ENCODE measurements around the gene C19orf47. TPM values are rescaled to one million over a fixed set of nuclear protein-coding genes. Genes with fewer than 3 reads are reported as not detected.
A peak's percentile ranks its signal among the peaks of the same experiment; 100 is the strongest.

C19orf47 gene
- total RNA-seq, 1 donor from 2014 or later, result 25.8 TPM

DNA sequence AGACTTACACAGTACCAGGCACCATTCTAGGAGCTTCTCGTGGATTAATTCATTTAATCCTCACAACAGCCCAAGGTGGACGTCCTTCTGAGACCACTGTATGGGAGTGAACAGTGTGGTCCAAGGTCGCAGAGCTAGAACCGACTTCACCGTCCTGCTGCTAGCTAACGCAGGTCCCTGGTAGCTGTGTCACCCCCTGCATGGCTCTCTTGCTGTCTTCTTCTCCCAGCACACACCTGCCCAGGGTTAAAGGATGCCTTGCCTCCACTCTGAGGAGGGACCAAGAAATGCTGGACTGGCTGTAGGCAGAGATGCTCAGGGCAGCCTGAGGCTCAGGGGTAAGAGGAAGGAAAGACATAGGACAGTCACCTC is 66.0 kb downstream of the C19orf47 start:
- DNase-seq, result no peak
- no peak overlapping the region for H3K4me3 Mint-ChIP-seq (ENCODE audit: unreplicated experiment)
- no peaks in the 10 kb centered on the region for H3K36me3 Mint-ChIP-seq (ENCODE audit: unreplicated experiment)
- H3K9me3 Mint-ChIP-seq (ENCODE audit: unreplicated experiment), result peaks cover 19% of the 10 kb centered on the region
- TF ChIP-seq, protein P1, sequence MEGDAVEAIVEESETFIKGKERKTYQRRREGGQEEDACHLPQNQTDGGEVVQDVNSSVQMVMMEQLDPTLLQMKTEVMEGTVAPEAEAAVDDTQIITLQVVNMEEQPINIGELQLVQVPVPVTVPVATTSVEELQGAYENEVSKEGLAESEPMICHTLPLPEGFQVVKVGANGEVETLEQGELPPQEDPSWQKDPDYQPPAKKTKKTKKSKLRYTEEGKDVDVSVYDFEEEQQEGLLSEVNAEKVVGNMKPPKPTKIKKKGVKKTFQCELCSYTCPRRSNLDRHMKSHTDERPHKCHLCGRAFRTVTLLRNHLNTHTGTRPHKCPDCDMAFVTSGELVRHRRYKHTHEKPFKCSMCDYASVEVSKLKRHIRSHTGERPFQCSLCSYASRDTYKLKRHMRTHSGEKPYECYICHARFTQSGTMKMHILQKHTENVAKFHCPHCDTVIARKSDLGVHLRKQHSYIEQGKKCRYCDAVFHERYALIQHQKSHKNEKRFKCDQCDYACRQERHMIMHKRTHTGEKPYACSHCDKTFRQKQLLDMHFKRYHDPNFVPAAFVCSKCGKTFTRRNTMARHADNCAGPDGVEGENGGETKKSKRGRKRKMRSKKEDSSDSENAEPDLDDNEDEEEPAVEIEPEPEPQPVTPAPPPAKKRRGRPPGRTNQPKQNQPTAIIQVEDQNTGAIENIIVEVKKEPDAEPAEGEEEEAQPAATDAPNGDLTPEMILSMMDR (IDR thresholded peaks at IDR 0.05; ENCODE audit: partially characterized antibody, unreplicated experiment), result no peak
- H3K27ac Mint-ChIP-seq (ENCODE audit: unreplicated experiment), result peak overlapping the region; percentile 72
- peaks cover 48% of the 10 kb centered on the region for H3K4me1 Mint-ChIP-seq (ENCODE audit: low read depth, unreplicated experiment)
- H3K27me3 Mint-ChIP-seq (ENCODE audit: unreplicated experiment), result peaks cover 16% of the 10 kb centered on the region

DNA sequence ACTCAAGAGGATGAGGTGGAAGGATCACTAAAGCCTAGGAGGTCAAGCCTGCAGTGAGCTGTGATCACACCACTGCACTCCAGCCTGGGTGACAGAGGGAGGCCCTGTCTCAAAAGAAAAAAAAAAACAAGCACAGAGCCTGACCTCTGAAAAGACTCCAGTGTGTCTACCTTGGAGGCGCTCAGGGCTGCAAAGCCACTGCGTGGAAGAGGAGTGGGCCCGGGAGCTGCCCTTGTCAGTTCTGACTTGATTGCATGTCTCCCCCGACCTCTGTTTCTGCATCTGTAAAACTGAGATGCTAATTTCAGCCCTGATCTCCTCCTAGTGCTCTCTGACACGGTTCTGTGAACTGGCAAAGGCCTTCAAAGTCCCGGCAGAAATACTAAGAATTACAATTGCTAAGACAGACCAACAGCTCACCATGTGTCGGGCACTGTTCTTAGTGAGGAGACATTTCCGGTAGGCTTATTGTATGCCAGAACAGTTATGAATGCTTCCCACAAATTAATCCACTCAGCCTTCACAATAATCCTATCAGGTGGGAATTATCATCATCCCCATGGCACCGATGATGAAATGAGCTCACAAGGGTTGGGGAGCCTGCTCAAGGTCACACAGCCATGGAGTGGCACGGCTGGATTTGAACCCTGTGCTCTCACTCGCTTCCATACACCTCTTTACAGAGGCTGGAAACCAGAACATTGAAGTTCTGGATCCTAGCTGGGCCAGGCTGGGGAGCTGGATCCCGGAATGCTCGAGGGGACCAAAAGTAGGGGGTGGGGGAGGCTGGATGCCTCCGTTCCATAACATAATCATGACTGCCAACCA is 66.6 kb downstream of the C19orf47 start:
- peaks cover 47% of the 10 kb centered on the region for H3K4me1 Mint-ChIP-seq (ENCODE audit: low read depth, unreplicated experiment)
- no peak for DNase-seq
- H3K27me3 Mint-ChIP-seq (ENCODE audit: unreplicated experiment), result peaks cover 16% of the 10 kb centered on the region
- TF ChIP-seq, protein P1 (IDR thresholded peaks at IDR 0.05; ENCODE audit: partially characterized antibody, unreplicated experiment), result no peak
- H3K4me3 Mint-ChIP-seq (ENCODE audit: unreplicated experiment), result no peak overlapping the region
- peaks cover 19% of the 10 kb centered on the region for H3K9me3 Mint-ChIP-seq (ENCODE audit: unreplicated experiment)
- H3K36me3 Mint-ChIP-seq (ENCODE audit: unreplicated experiment), result no peaks in the 10 kb centered on the region
- H3K27ac Mint-ChIP-seq (ENCODE audit: unreplicated experiment), result peak overlapping the region; percentile 72

DNA sequence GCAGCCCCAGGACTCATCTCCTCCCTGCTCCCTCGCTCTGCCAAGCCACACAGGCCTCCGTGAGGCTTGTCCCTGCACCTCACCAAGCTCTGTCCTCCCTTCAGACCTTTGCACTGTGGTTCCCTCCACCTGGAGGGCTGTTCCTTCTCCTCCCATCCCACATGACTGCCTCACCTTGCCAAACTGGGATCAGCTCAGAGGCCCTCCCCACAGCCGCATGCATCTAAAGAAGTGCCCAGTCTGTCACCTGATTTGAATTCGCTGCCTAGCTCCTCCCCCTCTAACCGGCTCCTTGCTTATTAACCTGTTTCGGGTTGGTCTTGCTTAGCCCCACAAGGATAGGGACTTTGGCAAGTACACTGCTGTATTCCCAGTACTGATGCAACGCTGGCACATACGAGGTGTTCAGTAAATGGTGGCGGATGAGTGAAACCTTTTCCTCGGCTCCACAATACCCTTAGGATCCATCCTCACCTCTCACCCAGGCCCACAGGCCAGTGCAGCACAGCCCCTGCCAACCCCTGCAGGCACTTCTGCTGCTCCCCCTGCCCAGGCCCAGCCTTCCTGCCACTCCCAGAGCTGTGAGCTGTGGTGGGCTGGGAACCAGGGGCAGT is 67.5 kb downstream of the C19orf47 start:
- H3K27me3 Mint-ChIP-seq (ENCODE audit: unreplicated experiment), result peaks cover 13% of the 10 kb centered on the region
- H3K4me3 Mint-ChIP-seq (ENCODE audit: unreplicated experiment), result peak overlapping the region; percentile 73
- H3K27ac Mint-ChIP-seq (ENCODE audit: unreplicated experiment), result peak overlapping the region; percentile 57
- DNase-seq, result no peak
- H3K36me3 Mint-ChIP-seq (ENCODE audit: unreplicated experiment), result no peaks in the 10 kb centered on the region
- H3K9me3 Mint-ChIP-seq (ENCODE audit: unreplicated experiment), result peaks cover 16% of the 10 kb centered on the region
- TF ChIP-seq, protein P1 (IDR thresholded peaks at IDR 0.05; ENCODE audit: partially characterized antibody, unreplicated experiment), result no peak
- H3K4me1 Mint-ChIP-seq (ENCODE audit: low read depth, unreplicated experiment), result peaks cover 42% of the 10 kb centered on the region

DNA sequence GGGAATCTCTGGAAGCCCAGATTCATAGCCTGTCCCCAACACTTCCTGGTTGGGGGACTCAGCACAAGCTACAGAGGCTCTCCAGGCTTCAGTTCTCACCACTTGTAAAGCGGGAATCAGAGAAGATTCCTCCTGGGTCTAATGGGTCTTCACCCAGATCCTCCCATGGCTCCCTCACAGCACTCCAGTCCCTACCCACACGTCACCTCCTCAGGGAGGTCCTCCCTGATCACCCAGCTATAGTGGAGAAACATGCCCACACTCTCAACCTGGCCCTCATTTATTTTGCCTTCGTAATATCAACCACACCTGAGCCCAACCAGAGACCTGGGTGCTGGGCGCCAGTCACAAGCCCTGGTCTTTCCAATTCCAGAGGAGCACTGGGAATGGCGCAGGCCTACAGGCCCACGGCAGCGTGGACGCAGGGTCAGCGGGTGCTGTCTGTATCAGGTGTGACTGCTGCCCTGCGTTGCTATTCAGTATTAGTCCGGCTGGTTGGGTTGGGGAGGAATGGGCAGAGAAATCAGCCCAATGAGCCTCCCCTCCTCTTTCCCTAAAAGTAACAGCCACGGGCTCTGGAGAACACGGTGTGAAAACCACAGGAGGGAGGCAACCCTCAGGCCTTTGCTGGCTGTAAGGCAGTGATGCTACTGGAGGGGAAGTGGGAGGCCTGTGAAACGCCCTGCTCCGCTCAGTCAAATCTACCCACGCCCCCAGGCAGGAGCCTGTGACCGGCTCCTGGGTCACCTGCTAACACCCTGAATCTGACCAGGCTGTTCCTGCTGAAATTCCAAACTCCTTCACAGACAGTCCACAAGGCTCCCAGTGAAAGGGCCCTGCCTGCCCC is 68.2 kb downstream of the C19orf47 start:
- Mint-ChIP-seq H3K36me3 (ENCODE audit: unreplicated experiment) (no peaks in the 10 kb centered on the region), H3K4me3 (ENCODE audit: unreplicated experiment) (peak overlapping the region; percentile 2), H3K27me3 (ENCODE audit: unreplicated experiment) (peaks cover 13% of the 10 kb centered on the region), H3K27ac (ENCODE audit: unreplicated experiment) (peak overlapping the region; percentile 57), H3K9me3 (ENCODE audit: unreplicated experiment) (peaks cover 14% of the 10 kb centered on the region), H3K4me1 (ENCODE audit: low read depth, unreplicated experiment) (peaks cover 44% of the 10 kb centered on the region)
- TF ChIP-seq, protein P1 (IDR thresholded peaks at IDR 0.05; ENCODE audit: partially characterized antibody, unreplicated experiment), result no peak
- no peak for DNase-seq
